SU-DHL-6 (cell line): ENCODE measurements around the gene GARNL3.

Source experiments
- EZH2phosphoT487 ChIP-seq: fragments of 200-600 bp; sonication (generic), shearing (Covaris generic); conservative IDR thresholded peaks from 2 replicates; pipeline ENCODE4 v1.6.1; 2018; ENCODE audit warnings: mild to moderate bottlenecking, antibody characterized with exemption, low read length, moderate library complexity, mixed read lengths
- TF ChIP-seq, protein P1 (sequence below): fragments of 200-600 bp; sonication (generic); IDR thresholded peaks from one replicate; pipeline ENCODE4 v1.5.1; 2017; ENCODE audit warnings: antibody characterized with exemption, mild to moderate bottlenecking, low read length, moderate library complexity; ENCODE audit not compliant: insufficient read depth, poor library complexity, severe bottlenecking

DNA sequence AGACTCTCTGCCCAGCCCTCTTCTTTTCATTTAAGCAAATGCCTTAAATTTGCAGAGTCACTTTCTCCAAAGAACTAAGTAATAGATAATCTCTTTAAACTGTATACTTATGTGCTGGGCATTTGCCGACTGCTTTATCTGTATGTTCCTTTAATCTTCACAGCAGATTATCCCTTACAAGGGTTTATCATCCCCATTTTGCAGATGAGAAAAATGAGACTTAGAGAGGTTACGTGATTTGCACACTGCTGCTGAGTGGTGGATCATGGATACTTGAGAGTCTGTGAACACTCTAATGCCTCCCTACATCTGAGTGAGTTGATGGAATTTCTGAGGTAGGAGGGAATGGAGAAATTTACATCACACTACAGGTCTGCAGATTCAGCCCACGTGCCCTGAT is 163.8 kb downstream of the GARNL3 start:
- TF ChIP-seq, protein P1, sequence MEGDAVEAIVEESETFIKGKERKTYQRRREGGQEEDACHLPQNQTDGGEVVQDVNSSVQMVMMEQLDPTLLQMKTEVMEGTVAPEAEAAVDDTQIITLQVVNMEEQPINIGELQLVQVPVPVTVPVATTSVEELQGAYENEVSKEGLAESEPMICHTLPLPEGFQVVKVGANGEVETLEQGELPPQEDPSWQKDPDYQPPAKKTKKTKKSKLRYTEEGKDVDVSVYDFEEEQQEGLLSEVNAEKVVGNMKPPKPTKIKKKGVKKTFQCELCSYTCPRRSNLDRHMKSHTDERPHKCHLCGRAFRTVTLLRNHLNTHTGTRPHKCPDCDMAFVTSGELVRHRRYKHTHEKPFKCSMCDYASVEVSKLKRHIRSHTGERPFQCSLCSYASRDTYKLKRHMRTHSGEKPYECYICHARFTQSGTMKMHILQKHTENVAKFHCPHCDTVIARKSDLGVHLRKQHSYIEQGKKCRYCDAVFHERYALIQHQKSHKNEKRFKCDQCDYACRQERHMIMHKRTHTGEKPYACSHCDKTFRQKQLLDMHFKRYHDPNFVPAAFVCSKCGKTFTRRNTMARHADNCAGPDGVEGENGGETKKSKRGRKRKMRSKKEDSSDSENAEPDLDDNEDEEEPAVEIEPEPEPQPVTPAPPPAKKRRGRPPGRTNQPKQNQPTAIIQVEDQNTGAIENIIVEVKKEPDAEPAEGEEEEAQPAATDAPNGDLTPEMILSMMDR: no peak
- no peak for TF ChIP-seq EZH2phosphoT487
